ENCODE results near the gene ABHD8. TPM values are rescaled to one million over a fixed set of nuclear protein-coding genes. Genes with fewer than 3 reads are reported as not detected.

Gene ABHD8
- total RNA-seq, 4 donors from 2014 or later, result 9.7 to 15.7 (median 13.6) TPM

- no peaks in the 10 kb centered on the region for H3K9me3 ChIP-seq
- H3K36me3 ChIP-seq, result no peaks in the 10 kb centered on the region
- TF ChIP-seq EP300 (IDR thresholded peaks at IDR 0.05) (no peak), POLR2A (IDR thresholded peaks at IDR 0.05) (no peak), CTCF (IDR thresholded peaks at IDR 0.05) (no peak), POLR2AphosphoS5 (IDR thresholded peaks at IDR 0.05) (no peak)
- H3K27me3 ChIP-seq, result no peaks in the 10 kb centered on the region
- no peak overlapping the region for H3K4me3 ChIP-seq
- no peaks in the 10 kb centered on the region for H3K4me1 ChIP-seq
- no peak for DNase-seq (ENCODE audit: low spot score in 2 of 2)
- H3K27ac ChIP-seq, result no peak overlapping the region
- 81% methylated on average over 3 of the region's 3 CpGs for WGBS
Observed at GRCh38 chr19:17256130-17256529, 47.1 kb downstream of the ABHD8 start.

DNA sequence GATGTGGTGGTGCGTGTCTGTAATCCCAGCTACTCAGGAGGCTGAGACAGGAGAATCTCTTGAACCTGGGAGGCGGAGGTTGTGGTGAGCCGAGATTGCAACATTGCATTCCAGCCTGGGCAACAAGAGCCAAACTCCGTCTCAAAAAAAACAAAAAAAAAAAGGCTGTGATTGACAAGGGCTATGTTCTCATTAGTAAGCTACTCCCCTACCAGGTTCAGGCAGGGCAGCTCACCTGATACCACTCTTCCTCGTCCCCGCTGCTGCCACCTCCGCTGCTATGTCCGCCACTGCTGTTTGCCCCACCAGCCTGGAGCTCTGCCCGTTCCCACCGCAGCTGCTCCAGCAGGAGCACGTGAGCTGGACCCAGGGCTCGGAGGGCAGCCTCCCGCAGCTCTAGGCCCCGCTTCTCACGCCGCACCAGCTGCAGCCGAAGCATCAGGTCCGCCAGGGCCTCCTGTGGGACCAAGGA, 48.0 kb downstream of the ABHD8 start:
- Histone ChIP-seq H3K4me1 (no peaks in the 10 kb centered on the region), H3K9me3 (no peaks in the 10 kb centered on the region), H3K36me3 (no peaks in the 10 kb centered on the region), H3K4me3 (no peak overlapping the region), H3K27ac (no peak overlapping the region), H3K27me3 (no peaks in the 10 kb centered on the region)
- 67% methylated on average over 11 of the region's 18 CpGs for WGBS
- no peak for TF ChIP-seq EP300 (IDR thresholded peaks at IDR 0.05)
- TF ChIP-seq CTCF (IDR thresholded peaks at IDR 0.05), result no peak
- TF ChIP-seq POLR2A (IDR thresholded peaks at IDR 0.05), result no peak
- no peak for TF ChIP-seq POLR2AphosphoS5 (IDR thresholded peaks at IDR 0.05)
- no peak for DNase-seq (ENCODE audit: low spot score in 2 of 2)

- Histone ChIP-seq H3K4me3 (no peak overlapping the region), H3K4me1 (no peaks in the 10 kb centered on the region), H3K27me3 (no peaks in the 10 kb centered on the region), H3K27ac (no peak overlapping the region), H3K36me3 (no peaks in the 10 kb centered on the region), H3K9me3 (no peaks in the 10 kb centered on the region)
- TF ChIP-seq POLR2A (IDR thresholded peaks at IDR 0.05), result no peak
- no peak for TF ChIP-seq POLR2AphosphoS5 (IDR thresholded peaks at IDR 0.05)
- no peak for TF ChIP-seq EP300 (IDR thresholded peaks at IDR 0.05)
- no peak for TF ChIP-seq CTCF (IDR thresholded peaks at IDR 0.05)
- no peak for DNase-seq (ENCODE audit: low spot score in 2 of 2)
- 88% methylated on average over 10 of the region's 10 CpGs for WGBS
Observed at GRCh38 chr19:17254636-17255035, 48.6 kb downstream of the ABHD8 start.

DNA sequence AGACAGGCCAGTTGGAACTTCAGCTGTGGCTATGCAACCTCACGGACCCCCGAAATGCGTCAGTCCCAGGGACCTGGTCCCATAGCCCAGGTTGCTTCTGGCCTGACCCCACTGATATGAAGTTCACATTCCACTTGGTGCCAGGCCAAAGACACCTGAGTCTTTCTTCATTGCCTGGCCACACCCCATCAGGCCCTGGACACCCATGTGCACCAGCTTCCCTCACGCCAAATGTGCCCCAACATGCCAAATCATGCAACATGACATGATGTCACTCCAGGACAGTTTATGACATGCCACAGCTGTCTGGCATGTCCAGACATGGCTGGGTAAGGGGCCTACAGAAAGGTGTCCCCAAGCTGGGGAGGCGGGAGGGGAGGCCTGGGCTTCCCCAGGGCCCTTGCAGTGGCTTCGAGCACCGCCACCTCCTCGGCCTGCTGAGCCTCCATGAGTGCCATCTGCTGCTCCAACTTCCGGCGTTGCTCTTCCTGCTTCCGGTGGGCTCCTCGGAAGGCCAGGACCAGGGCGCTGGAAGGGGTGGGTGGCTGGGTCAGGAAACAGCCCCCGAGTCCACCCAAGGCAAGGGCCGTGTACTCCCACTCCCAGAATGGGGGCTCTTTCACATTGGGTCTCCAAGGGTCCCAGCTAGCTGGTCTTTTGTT, 53.2 kb downstream of the ABHD8 start:
- no peak overlapping the region for H3K27ac ChIP-seq
- 80% methylated on average over 12 of the region's 15 CpGs for WGBS
- no peaks in the 10 kb centered on the region for H3K36me3 ChIP-seq
- no peaks in the 10 kb centered on the region for H3K9me3 ChIP-seq
- H3K4me1 ChIP-seq, result peaks cover 19% of the 10 kb centered on the region
- no peak for TF ChIP-seq POLR2A (IDR thresholded peaks at IDR 0.05)
- TF ChIP-seq EP300 (IDR thresholded peaks at IDR 0.05), result no peak
- TF ChIP-seq CTCF (IDR thresholded peaks at IDR 0.05), result no peak
- no peak for TF ChIP-seq POLR2AphosphoS5 (IDR thresholded peaks at IDR 0.05)
- H3K27me3 ChIP-seq, result no peaks in the 10 kb centered on the region
- H3K4me3 ChIP-seq, result no peak overlapping the region
- no peak for DNase-seq (ENCODE audit: low spot score in 2 of 2)

DNA sequence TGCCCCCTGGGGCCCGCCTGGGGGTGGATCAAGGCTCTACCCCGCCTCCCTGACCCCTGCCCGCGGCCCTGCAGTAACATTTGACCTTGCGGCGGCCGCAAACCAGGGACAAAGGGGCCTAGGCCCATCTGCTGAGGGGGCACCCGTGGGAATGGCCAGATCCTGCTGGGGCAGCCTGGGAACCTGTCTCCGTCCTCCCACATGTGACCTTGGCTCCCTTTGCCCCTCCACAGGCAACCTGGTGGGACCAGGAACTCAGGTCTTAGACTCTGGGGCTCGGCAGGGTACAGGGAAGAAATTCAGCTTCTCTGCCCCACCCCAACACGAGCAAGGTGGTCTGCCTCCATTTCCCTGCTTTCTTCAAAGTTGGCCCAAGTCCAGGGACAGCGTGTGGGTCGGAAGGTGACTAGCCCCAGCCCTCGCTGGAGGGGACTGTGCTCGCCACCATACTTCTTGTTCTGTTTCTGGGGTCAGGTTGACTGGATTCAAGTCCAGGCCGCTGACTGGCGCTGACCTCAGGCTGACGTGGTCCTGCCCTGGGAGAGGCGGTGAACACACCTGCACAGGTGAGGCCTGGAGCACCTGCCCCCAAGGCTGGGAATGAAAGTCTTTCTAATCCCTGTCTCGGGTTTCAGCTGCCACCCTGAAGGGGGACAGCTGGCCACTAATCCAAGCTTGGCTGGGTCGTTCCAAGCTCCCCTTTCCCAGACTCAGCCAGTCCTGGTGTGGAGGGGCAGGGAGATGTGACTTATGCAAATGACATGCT, 55.0 kb downstream of the ABHD8 start:
- TF ChIP-seq POLR2AphosphoS5 (IDR thresholded peaks at IDR 0.05), result no peak
- TF ChIP-seq CTCF (IDR thresholded peaks at IDR 0.05), result no peak
- no peak for TF ChIP-seq POLR2A (IDR thresholded peaks at IDR 0.05)
- TF ChIP-seq EP300 (IDR thresholded peaks at IDR 0.05), result no peak
- H3K27ac ChIP-seq, result no peak overlapping the region
- H3K27me3 ChIP-seq, result no peaks in the 10 kb centered on the region
- H3K4me3 ChIP-seq, result no peak overlapping the region
- H3K36me3 ChIP-seq, result no peaks in the 10 kb centered on the region
- H3K9me3 ChIP-seq, result no peaks in the 10 kb centered on the region
- WGBS, result 61% methylated on average over 2 of the region's 21 CpGs
- DNase-seq (ENCODE audit: low spot score in 2 of 2), result no peak
- H3K4me1 ChIP-seq, result peaks cover 36% of the 10 kb centered on the region

Data from suprapubic skin (tissue), 4 donors.